ENCODE measurements around the gene PHACTR3.

The PHACTR3 gene

GRCh38 chr20:59696476-59696875 is 92.1 kb downstream of the PHACTR3 start:
- peak; percentile 68 for DNase-seq (ENCODE audit: low spot score)

GRCh38 chr20:59697068-59697467 is 92.7 kb downstream of the PHACTR3 start:
- DNase-seq (ENCODE audit: low spot score) = no peak

- DNase-seq (ENCODE audit: low spot score) = no peak
These were observed 94.3 kb downstream of the PHACTR3 start for GRCh38 chr20:59698598-59698997.

GRCh38 chr20:59701236-59701635 is 96.9 kb downstream of the PHACTR3 start:
- DNase-seq (ENCODE audit: low spot score) = no peak

- DNase-seq (ENCODE audit: low spot score) = no peak
These were observed 98.7 kb downstream of the PHACTR3 start for GRCh38 chr20:59703046-59703445.

- DNase-seq (ENCODE audit: low spot score) = no peak
These were observed 101.5 kb downstream of the PHACTR3 start for GRCh38 chr20:59705651-59706399.

- DNase-seq (ENCODE audit: low spot score) = no peak
These were observed 102.0 kb downstream of the PHACTR3 start for GRCh38 chr20:59706400-59706693.

- no peak for DNase-seq (ENCODE audit: low spot score)
These were observed 104.0 kb downstream of the PHACTR3 start for GRCh38 chr20:59708326-59708725.

- no peak for DNase-seq (ENCODE audit: low spot score)
These were observed 105.3 kb downstream of the PHACTR3 start for GRCh38 chr20:59709636-59710035.

GRCh38 chr20:59718071-59718470 is 113.7 kb downstream of the PHACTR3 start:
- DNase-seq (ENCODE audit: low spot score) = no peak

- DNase-seq (ENCODE audit: low spot score) = peak; percentile 58
These were observed 114.4 kb downstream of the PHACTR3 start for GRCh38 chr20:59718751-59719150.

GRCh38 chr20:59720013-59720412 is 115.7 kb downstream of the PHACTR3 start:
- no peak for DNase-seq (ENCODE audit: low spot score)

GRCh38 chr20:59721386-59721785 is 117.0 kb downstream of the PHACTR3 start:
- no peak for DNase-seq (ENCODE audit: low spot score)

- peak; percentile 37 for DNase-seq (ENCODE audit: low spot score)
These were observed 118.8 kb downstream of the PHACTR3 start for GRCh38 chr20:59723108-59723500.

- DNase-seq (ENCODE audit: low spot score) = no peak
These were observed 119.5 kb downstream of the PHACTR3 start for GRCh38 chr20:59723607-59724456.

GRCh38 chr20:59724457-59725366 is 120.4 kb downstream of the PHACTR3 start:
- DNase-seq (ENCODE audit: low spot score) = no peak

GRCh38 chr20:59725476-59726280 is 121.3 kb downstream of the PHACTR3 start:
- DNase-seq (ENCODE audit: low spot score) = no peak

- DNase-seq (ENCODE audit: low spot score) = no peak
These were observed 121.9 kb downstream of the PHACTR3 start for GRCh38 chr20:59726281-59726595.

GRCh38 chr20:59728722-59729430 is 124.5 kb downstream of the PHACTR3 start:
- no peak for DNase-seq (ENCODE audit: low spot score)

GRCh38 chr20:59729506-59729905 is 125.2 kb downstream of the PHACTR3 start:
- no peak for DNase-seq (ENCODE audit: low spot score)

- DNase-seq (ENCODE audit: low spot score) = no peak
These were observed 126.4 kb downstream of the PHACTR3 start for GRCh38 chr20:59730722-59731121.
